Adrenal gland (tissue), 12 donors: ENCODE results near the gene TDRD1. TPM values are rescaled to one million over a fixed set of nuclear protein-coding genes. Genes with fewer than 3 reads are reported as not detected.

ENCODE experiments used
- DNase-seq, 7 donors: peaks; one replicate each; pipeline ENCODE4 v3.0.0-alpha.2; 2019 to 2020
- H3K27ac ChIP-seq, 5 donors: fragments of 200-600 bp; sonication (generic) in 4 of 5; 1 replicate in 3 of 5; 2 replicates in 2 of 5; pipeline versions ENCODE4 v1.5.1 to v1.8.0; 2016 to 2020; ENCODE audit warnings: mild to moderate bottlenecking in 1 of 5
- H3K27me3 ChIP-seq: fragments of 200-600 bp; 2 replicates; pipeline ENCODE4 v1.8.0; 2021
- H3K36me3 ChIP-seq, 2 donors: fragments of 200-600 bp; replicated peaks in 1 of 2; 1 replicate in 1 of 2; 2 replicates in 1 of 2; pipeline versions ENCODE4 v1.5.1 to v1.8.0; 2018 to 2022
- H3K4me1 ChIP-seq, 2 donors: fragments of 200-600 bp; replicated peaks in 1 of 2; 1 replicate in 1 of 2; 2 replicates in 1 of 2; pipeline versions ENCODE4 v1.5.1 to v1.8.0; 2018 to 2021
- H3K4me3 ChIP-seq, 4 donors: fragments of 200-600 bp; sonication (generic) in 3 of 4; one replicate each; pipeline ENCODE4 v1.5.1; 2016 to 2018
- H3K9me3 ChIP-seq, 3 donors: fragments of 200-600 bp; sonication (generic) in 1 of 3; replicated peaks in 1 of 3; 1 replicate in 2 of 3; 2 replicates in 1 of 3; pipeline versions ENCODE4 v1.5.1 to v1.8.0; 2016 to 2021
- CTCF ChIP-seq, 6 experiments: fragments of 450-650 bp in 4 of 6; fragments of 200-600 bp in 2 of 6; sonication (generic) in 1 of 6; IDR thresholded peaks; 1 replicate in 5 of 6; 2 replicates in 1 of 6; pipeline versions ENCODE4 v1.5.1 to v1.8.0; 2016 to 2021; ENCODE audit warnings: antibody characterized with exemption in 6 of 6, mild to moderate bottlenecking in 2 of 6, moderate library complexity in 1 of 6
- POLR2A ChIP-seq, 2 donors: fragments of 450-650 bp; IDR thresholded peaks; one replicate each; pipeline ENCODE4 v1.6.1; 2017; ENCODE audit warnings: antibody characterized with exemption in 2 of 2, mild to moderate bottlenecking in 2 of 2, moderate library complexity in 1 of 2
- WGBS, 4 donors: extraction: QIAGEN DNeasy Blood & Tissue Kit in 2 of 4; methylation state at CpG; one replicate each; pipeline versions ENCODE4 v1.1.5 to v1.1.7; 2013 to 2017; 5-methylcytosine and 5-hydroxymethylcytosine counted together
- intact Hi-C, 2 donors: fragments of 100-400 bp; cut with DNase I; formaldehyde crosslinking; loops; one replicate each; pipeline versions ENCODE4 v1.14.1 to v1.15.0; 2022 to 2023
- polyA plus RNA-seq, 3 donors: library from polyadenylated mRNA; stranded (reverse); fragments of 200-250 nt in 2 of 3; fragments of 350-450 nt in 1 of 3; fragmentation: Illumina TruSeq in 1 of 3; extraction: RNeasy Lipid Tissue Mini Kit (QIAGEN cat#74804) in 1 of 3; gene quantifications; one replicate each; pipeline ENCODE4 v1.2.3, GENCODE V29; 2013 to 2014
- total RNA-seq, 9 donors: library from RNA; depleted of rRNA in 4 of 9; stranded (reverse); fragments of >200 nt in 4 of 9; fragments of 120-200 nt in 1 of 9; fragmentation: NEBNext Ultra II Directional in 1 of 9; extraction: Animal tissue kit (Norgen Biotek cat#: 25700) in 1 of 9; gene quantifications; one replicate each; pipeline versions ENCODE4 v1.1.0 to v1.2.4, GENCODE V29; 2013 to 2023
- donor health status: healthy with polysubstance abuse.
- donor health status: Bipolar disorder and iron deficiency.
- donor health status: DM: yes; HTN: yes; CAD: no.
- donor health status: DM: no; HTN: no; CAD: no.
- donor health status: DM: no; HTN: no; CAD: no.
- donor health status: DM: yes; HTN: yes; CAD: no.

The TDRD1 gene
- total and polyA plus RNA-seq, 12 donors, result 0.03 to 0.72 (median 0.22) TPM; not detected in 3

GRCh38 chr10:114223066-114223465 is 43.9 kb downstream of the TDRD1 start:
- no peak for DNase-seq
- Histone ChIP-seq H3K4me1 (no peaks in the 10 kb centered on the region), H3K9me3 (no peaks in the 10 kb centered on the region), H3K27me3 (peaks cover 28% of the 10 kb centered on the region), H3K27ac (no peak overlapping the region), H3K36me3 (no peaks in the 10 kb centered on the region), H3K4me3 (no peak overlapping the region)
- intact Hi-C loops, result no loop called here
- WGBS, 4 donors, result 65 to 81% (median 71%) methylated on average over 4 of the region's 4 CpGs
- no peak for TF ChIP-seq POLR2A (IDR thresholded peaks at IDR 0.05)

GRCh38 chr10:114228156-114228555 is 49.0 kb downstream of the TDRD1 start:
- Histone ChIP-seq H3K9me3 (no peaks in the 10 kb centered on the region), H3K36me3 (no peaks in the 10 kb centered on the region), H3K27me3 (peaks cover 23% of the 10 kb centered on the region), H3K4me1 (no peaks in the 10 kb centered on the region), H3K4me3 (no peak overlapping the region), H3K27ac (no peak overlapping the region)
- intact Hi-C loops, result no loop called here
- TF ChIP-seq POLR2A (IDR thresholded peaks at IDR 0.05) (no peak), CTCF (IDR thresholded peaks at IDR 0.05) (no peak)
- WGBS, 4 donors, result 43 to 58% (median 47%) methylated on average over 3 of the region's 3 CpGs
- no peak for DNase-seq

- Histone ChIP-seq H3K36me3 (no peaks in the 10 kb centered on the region), H3K9me3 (no peaks in the 10 kb centered on the region), H3K4me3 (no peak overlapping the region), H3K27me3 (peaks cover 27% of the 10 kb centered on the region), H3K27ac (no peak overlapping the region), H3K4me1 (no peaks in the 10 kb centered on the region)
- 59 to 73% (median 67%) methylated on average over 4 of the region's 4 CpGs for WGBS, 4 donors
- intact Hi-C loops, result no loop called here
- TF ChIP-seq POLR2A (IDR thresholded peaks at IDR 0.05) (no peak), CTCF (IDR thresholded peaks at IDR 0.05) (no peak)
- no peak for DNase-seq
Measured at GRCh38 chr10:114232561-114233176, 53.5 kb downstream of the TDRD1 start.

GRCh38 chr10:114233482-114233881 is 54.3 kb downstream of the TDRD1 start:
- H3K27me3 ChIP-seq, result peaks cover 35% of the 10 kb centered on the region
- H3K9me3 ChIP-seq, result no peaks in the 10 kb centered on the region
- WGBS, 4 donors, result 31 to 60% (median 35%) methylated on average over 6 of the region's 6 CpGs
- no peak overlapping the region for H3K27ac ChIP-seq
- H3K4me3 ChIP-seq, result no peak overlapping the region
- no peaks in the 10 kb centered on the region for H3K36me3 ChIP-seq
- H3K4me1 ChIP-seq, result no peaks in the 10 kb centered on the region
- TF ChIP-seq POLR2A (IDR thresholded peaks at IDR 0.05) (no peak), CTCF (IDR thresholded peaks at IDR 0.05) (no peak)
- DNase-seq, result no peak
- intact Hi-C loops, result no loop called here

GRCh38 chr10:114234132-114234531 is 55.0 kb downstream of the TDRD1 start:
- intact Hi-C loops, result no loop called here
- Histone ChIP-seq H3K27ac (no peak overlapping the region), H3K4me3 (no peak overlapping the region), H3K9me3 (no peaks in the 10 kb centered on the region), H3K36me3 (no peaks in the 10 kb centered on the region), H3K27me3 (peaks cover 42% of the 10 kb centered on the region), H3K4me1 (peaks cover 2 to 3% of the 10 kb centered on the region in 2 donors)
- TF ChIP-seq POLR2A (IDR thresholded peaks at IDR 0.05), result no peak
- TF ChIP-seq CTCF (IDR thresholded peaks at IDR 0.05), result no peak
- no peak for DNase-seq
